Effector memory CD8-positive, alpha-beta T cell (primary cell): Measurements from ENCODE around the gene PARP9.
A peak's percentile ranks its signal among the peaks of the same experiment; 100 is the strongest.

Source experiments
- ATAC-seq: fragments of 150-1000 bp; cut with Tn5 transposase; replicated peaks from 2 replicates; pipeline ENCODE4 v1.10.0; 2021; ENCODE audit warnings: mild to moderate bottlenecking, moderate library complexity
- DNase-seq, 3 experiments: peaks; one replicate each; pipeline ENCODE4 v3.0.0; 2021
- H3K27ac Mint-ChIP-seq, 2 donors: one replicate each; pipeline ENCODE4 v1.8.0; 2022; ENCODE audit warnings: mild to moderate bottlenecking in 2 of 2, mixed read lengths in 2 of 2, moderate library complexity in 2 of 2
- H3K27me3 Mint-ChIP-seq, 2 donors: one replicate each; pipeline ENCODE4 v1.8.0; 2022; ENCODE audit warnings: mixed read lengths in 2 of 2
- H3K36me3 Mint-ChIP-seq: one replicate; pipeline ENCODE4 v1.8.0; 2022; ENCODE audit warnings: mild to moderate bottlenecking, moderate library complexity, mixed read lengths; ENCODE audit not compliant: insufficient read depth
- H3K4me1 Mint-ChIP-seq, 2 donors: one replicate each; pipeline ENCODE4 v1.8.0; 2022; ENCODE audit warnings: low read depth in 2 of 2, mixed read lengths in 2 of 2
- H3K4me3 Mint-ChIP-seq, 2 donors: one replicate each; pipeline ENCODE4 v1.8.0; 2022; ENCODE audit warnings: mild to moderate bottlenecking in 2 of 2, mixed read lengths in 2 of 2, moderate library complexity in 2 of 2
- H3K9me3 Mint-ChIP-seq, 2 donors: one replicate each; pipeline ENCODE4 v1.8.0; 2022; ENCODE audit warnings: mixed read lengths in 2 of 2

PARP9 gene

DNA sequence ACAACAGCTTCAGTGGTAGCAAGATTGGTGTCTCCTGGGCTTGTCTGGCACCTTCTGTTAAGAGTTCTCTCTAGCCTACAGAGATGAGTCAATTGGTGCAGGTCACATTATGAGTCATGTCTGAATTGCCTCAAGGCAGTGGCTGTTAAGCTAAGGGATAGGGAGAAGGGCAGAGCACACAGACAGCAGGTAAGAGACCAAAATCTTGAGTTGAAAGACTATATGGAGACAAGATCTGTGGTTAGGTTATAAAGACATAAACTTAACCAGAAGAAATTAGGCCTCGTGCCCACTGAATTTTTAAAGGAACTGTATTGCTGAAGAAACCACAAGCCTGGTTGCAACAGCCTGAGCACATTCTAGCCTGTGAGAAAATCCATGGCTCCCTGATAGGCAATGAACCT is 30.2 kb downstream of the PARP9 start:
- Mint-ChIP-seq H3K27me3 (no peaks in the 10 kb centered on the region), H3K9me3 (no peaks in the 10 kb centered on the region), H3K36me3 (peaks cover 56% of the 10 kb centered on the region), H3K4me1 (peaks cover under 1 to 3% of the 10 kb centered on the region in 2 donors), H3K4me3 (no peak overlapping the region), H3K27ac (peak overlapping the region in 1 of 2 donors; percentile 6)
- peak; percentile 50 for ATAC-seq
- DNase-seq: no peak

DNA sequence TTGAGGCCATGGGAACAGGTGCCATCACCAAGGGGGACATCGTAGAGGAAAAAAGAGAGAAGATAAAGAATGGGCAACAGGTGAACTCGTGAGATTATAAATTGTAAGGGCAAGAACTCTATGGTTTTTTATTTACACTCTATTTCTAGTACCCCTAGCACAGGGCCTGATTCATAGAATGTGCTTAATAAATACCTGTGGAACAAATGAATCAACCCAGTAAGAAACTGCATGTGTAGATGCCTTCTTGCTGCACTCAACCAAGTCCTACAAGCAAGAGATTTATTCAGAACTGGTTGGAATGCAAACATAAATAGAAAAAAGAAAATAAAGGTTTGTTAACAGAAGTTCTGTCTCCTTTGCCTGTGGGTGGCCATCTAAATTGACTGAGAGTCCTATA is 30.6 kb downstream of the PARP9 start:
- no peak overlapping the region for H3K4me3 Mint-ChIP-seq
- no peaks in the 10 kb centered on the region for H3K27me3 Mint-ChIP-seq
- no peak for ATAC-seq
- peak overlapping the region; percentile 3 to 6 for H3K27ac Mint-ChIP-seq
- no peak for DNase-seq
- no peaks in the 10 kb centered on the region for H3K9me3 Mint-ChIP-seq
- H3K36me3 Mint-ChIP-seq: peaks cover 56% of the 10 kb centered on the region
- peaks cover 0 to 3% of the 10 kb centered on the region in 2 donors for H3K4me1 Mint-ChIP-seq

DNA sequence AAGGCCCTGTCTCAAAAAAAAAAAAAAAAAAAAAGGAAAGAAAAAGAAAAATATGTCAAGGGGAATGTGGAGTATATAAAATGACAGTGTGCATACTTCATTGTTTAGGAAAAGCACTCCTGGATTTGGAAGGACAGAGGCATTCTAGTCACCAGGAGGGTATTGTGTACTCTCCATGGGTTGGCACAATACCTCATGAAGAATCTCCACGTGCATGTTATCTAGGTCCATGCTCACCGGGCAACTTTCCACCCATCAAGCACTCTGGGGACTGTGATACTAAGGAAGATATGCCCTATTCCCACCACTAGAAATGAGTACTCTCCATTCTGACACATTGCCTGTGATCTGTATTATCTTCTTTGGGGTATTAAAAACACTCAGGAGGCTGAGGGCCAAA is 33.9 kb downstream of the PARP9 start:
- DNase-seq: no peak
- Mint-ChIP-seq H3K4me3 (no peak overlapping the region), H3K36me3 (peaks cover 35% of the 10 kb centered on the region)

DNA sequence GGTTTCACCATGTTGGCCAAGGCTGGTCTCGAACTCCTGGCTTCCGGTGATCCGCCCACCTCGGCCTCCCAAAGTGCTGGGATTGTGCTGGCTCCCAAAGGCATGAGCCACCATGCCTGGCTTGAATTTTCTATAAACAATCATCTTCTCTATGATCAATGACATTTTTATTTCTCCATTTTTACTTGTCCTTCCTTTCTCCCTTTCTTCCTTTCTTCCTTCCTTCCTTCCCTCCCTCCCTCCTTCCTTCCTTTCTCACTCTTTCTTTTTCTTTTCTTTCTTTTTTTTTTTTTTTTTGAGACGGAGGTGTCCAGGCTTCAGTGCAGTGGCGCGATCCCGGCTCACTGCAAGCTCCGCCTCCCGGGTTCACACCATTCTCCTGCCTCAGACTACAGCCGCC is 40.8 kb downstream of the PARP9 start:
- H3K4me3 Mint-ChIP-seq: no peak overlapping the region

More for the DNA sequence above, 33.9 kb downstream of the PARP9 start:
- Mint-ChIP-seq H3K27me3 (no peaks in the 10 kb centered on the region), H3K4me1 (no peaks in the 10 kb centered on the region), H3K27ac (no peak overlapping the region), H3K9me3 (no peaks in the 10 kb centered on the region)
- no peak for ATAC-seq

DNA sequence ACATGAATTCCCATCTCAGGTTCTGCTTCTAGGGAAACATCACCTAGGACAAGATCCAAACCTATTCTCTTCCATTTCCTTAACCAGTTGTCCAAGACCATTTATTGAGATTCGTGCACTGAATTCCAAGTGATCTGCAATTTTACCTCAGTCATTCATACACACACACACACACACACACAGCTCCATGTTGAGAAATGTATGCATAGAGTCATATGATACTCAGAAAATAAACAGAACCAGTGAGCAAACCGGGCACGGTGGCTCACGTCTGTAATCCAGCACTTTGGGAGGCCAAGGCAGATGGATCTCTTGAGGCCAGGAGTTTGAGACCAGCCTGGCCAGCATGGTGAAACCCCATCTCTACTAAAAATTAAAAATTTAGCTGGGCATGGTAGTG is 43.2 kb downstream of the PARP9 start:
- Mint-ChIP-seq H3K4me3 (no peak overlapping the region), H3K4me1 (no peaks in the 10 kb centered on the region), H3K36me3 (no peaks in the 10 kb centered on the region), H3K27ac (no peak overlapping the region), H3K9me3 (no peaks in the 10 kb centered on the region), H3K27me3 (no peaks in the 10 kb centered on the region)
- DNase-seq: no peak
- no peak for ATAC-seq

More for the DNA sequence above, 40.8 kb downstream of the PARP9 start:
- DNase-seq: no peak
- Mint-ChIP-seq H3K27me3 (no peaks in the 10 kb centered on the region), H3K4me1 (no peaks in the 10 kb centered on the region), H3K27ac (no peak overlapping the region), H3K9me3 (no peaks in the 10 kb centered on the region), H3K36me3 (no peaks in the 10 kb centered on the region)
- ATAC-seq: no peak

DNA sequence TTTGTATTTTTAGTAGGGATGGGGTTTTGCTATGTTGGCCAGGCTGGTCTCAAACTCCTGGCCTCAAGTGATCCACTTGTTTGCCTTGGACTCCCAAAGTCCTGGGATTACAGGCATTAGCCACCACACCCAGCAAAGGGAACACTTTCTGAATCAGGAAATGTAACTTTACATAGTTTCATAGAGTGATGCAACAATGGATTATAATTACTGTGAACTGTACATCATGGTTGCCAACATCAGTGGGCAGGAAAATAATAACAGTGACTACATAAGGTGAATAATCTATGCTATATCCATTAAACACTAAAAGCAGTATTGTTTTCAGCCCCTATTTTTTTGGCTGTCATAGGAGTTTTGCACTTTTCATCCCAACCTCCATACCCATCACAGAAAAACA is 44.4 kb downstream of the PARP9 start:
- Mint-ChIP-seq H3K27ac (no peak overlapping the region), H3K4me1 (peaks cover 3 to 5% of the 10 kb centered on the region in 2 donors), H3K36me3 (peaks cover 6% of the 10 kb centered on the region), H3K9me3 (no peaks in the 10 kb centered on the region), H3K4me3 (no peak overlapping the region), H3K27me3 (no peaks in the 10 kb centered on the region)
- ATAC-seq (no peak), DNase-seq (no peak)

DNA sequence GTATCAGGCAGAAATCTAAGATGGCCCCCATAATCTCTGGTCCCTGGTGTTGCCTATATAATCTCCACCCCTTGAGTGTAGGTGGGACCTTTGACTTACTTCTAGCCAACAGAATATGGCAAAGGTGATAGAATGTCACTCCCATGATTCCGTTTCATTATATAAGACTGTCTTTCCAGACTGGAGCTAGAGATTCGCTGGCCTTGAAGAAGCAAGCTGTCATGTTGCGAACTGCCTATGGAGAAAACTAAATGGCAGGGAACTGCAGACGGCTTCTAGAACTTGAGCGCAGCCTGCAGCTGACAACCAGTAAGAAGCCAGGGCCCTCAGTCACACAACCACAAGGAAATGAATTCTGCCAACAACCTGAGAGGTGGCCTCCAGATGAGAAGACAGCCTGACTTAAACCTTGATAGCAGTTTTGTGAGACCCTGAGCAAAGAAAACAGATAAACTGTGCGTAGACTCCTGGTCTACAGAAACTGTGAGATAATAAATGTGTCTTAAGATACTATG is 47.2 kb downstream of the PARP9 start:
- DNase-seq: no peak
- Mint-ChIP-seq H3K27me3 (no peaks in the 10 kb centered on the region), H3K9me3 (no peaks in the 10 kb centered on the region), H3K36me3 (peaks cover 12% of the 10 kb centered on the region), H3K4me1 (peaks cover 12 to 18% of the 10 kb centered on the region in 2 donors), H3K4me3 (no peak overlapping the region), H3K27ac (no peak overlapping the region)
- no peak for ATAC-seq

DNA sequence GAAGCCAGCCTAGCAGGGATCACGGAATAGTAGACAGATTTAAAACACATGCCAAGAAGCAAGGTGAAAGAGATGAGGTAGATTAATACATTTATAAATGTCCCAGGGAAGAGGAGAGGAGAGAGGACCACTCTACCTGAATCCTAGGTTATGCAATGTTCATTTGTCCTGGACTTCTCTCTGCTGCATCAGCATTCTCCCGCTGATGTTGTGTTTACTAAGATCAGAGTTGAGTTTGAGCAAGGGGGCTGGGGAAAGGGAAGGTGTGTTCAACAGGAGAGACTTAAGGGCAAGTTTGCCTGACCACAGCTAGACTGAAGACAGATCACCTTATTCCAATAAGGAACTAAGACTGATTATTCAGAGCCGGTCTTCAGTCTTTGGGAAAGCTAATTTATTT is 48.2 kb downstream of the PARP9 start:
- no peak overlapping the region for H3K27ac Mint-ChIP-seq
- peaks cover 22 to 28% of the 10 kb centered on the region in 2 donors for H3K4me1 Mint-ChIP-seq
- no peaks in the 10 kb centered on the region for H3K27me3 Mint-ChIP-seq
- DNase-seq (no peak), ATAC-seq (no peak)
- no peak overlapping the region for H3K4me3 Mint-ChIP-seq
- no peaks in the 10 kb centered on the region for H3K9me3 Mint-ChIP-seq
- H3K36me3 Mint-ChIP-seq: peaks cover 12% of the 10 kb centered on the region

DNA sequence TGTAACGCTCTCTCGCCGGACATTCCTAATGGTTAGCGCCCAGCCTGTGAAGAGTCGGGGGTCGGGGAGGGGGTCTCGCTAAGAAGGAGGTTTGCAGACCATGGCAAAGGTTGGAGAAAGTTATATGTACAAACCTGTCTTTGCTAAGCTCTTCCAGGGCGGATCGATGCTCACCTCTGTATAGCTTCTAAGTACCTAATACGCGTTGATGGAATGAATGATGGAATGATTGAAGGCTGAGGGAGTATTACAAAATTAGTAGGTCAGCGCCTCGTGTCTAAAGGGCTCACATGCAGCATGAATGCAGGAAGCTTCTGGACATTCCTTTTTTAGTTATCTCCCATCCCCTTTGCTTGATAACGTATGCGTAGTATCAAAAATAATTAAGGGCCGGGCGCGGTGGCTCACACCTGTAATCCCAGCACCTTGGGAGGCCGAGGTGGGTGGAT is 49.1 kb downstream of the PARP9 start:
- peaks cover 27 to 36% of the 10 kb centered on the region in 2 donors for H3K4me1 Mint-ChIP-seq
- peak overlapping the region; percentile 51 to 92 for H3K27ac Mint-ChIP-seq
- peaks cover 12% of the 10 kb centered on the region for H3K36me3 Mint-ChIP-seq
- H3K4me3 Mint-ChIP-seq: peak overlapping the region; percentile 70 to 80
- H3K27me3 Mint-ChIP-seq: no peaks in the 10 kb centered on the region
- peaks cover 0 to under 1% of the 10 kb centered on the region in 2 donors for H3K9me3 Mint-ChIP-seq
- no peak for DNase-seq
- ATAC-seq: peak; percentile 1

DNA sequence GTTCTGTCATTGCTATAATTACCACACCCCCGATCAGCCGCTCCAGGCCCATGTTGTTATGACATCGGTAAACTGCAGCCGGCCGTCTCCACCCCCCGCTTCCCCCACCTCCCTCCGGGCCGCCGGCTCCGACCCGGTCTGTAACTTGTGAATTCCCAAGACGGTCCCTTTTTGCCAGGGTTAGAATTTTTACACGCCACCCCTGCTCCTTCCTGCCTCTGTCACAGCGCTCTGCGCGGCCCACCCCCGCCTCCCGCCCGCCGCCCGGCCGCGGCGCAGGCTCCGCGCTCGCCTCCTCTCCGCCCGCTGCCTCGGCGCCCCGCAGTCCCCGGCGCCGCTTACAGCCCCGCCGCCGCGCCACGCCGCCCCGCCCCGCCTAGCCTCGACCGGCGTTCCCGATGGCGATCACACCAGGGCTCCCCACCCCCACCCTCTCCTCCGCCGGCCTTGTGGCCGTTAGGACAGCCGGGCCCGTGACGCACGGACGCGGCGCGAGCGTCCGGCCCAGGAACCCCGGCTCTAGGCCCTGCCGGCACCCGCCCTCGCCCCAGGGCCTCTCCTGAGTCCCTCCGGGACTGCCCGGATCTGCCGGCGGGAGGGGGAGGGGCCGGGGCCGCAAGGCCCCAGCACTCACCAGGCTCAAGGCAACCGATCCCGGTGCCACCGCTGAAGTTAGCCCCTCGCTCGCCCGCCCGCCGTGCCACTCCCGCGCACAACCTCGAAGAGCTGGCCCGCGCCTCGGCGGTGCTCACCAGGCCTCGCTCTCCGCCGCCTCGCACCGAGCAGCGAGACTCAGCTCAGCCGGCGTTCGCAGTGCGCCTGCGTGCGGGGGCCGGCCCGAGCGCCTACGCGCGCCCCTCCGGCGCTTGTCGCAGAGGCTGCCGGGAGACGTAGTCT is 49.7 kb downstream of the PARP9 start, which contains the start of gene KPNA1:
Gene KPNA1, minus strand, starts transcription at position 817 of the 897 bp plus-strand sequence. CDS start 18,374 bp downstream, outside the sequence.
- Mint-ChIP-seq H3K9me3 (peaks cover 0 to 3% of the 10 kb centered on the region in 2 donors), H3K4me1 (peaks cover 31 to 42% of the 10 kb centered on the region in 2 donors), H3K27me3 (no peaks in the 10 kb centered on the region), H3K27ac (peak within 1 kb of the TSS; percentile 51 to 92), H3K4me3 (peak within 1 kb of the TSS; percentile 70 to 80), H3K36me3 (peaks cover 12% of the 10 kb centered on the region)
- DNase-seq (peak; percentile 81 to 85 (median 83)), ATAC-seq (peak; percentile 84)

DNA sequence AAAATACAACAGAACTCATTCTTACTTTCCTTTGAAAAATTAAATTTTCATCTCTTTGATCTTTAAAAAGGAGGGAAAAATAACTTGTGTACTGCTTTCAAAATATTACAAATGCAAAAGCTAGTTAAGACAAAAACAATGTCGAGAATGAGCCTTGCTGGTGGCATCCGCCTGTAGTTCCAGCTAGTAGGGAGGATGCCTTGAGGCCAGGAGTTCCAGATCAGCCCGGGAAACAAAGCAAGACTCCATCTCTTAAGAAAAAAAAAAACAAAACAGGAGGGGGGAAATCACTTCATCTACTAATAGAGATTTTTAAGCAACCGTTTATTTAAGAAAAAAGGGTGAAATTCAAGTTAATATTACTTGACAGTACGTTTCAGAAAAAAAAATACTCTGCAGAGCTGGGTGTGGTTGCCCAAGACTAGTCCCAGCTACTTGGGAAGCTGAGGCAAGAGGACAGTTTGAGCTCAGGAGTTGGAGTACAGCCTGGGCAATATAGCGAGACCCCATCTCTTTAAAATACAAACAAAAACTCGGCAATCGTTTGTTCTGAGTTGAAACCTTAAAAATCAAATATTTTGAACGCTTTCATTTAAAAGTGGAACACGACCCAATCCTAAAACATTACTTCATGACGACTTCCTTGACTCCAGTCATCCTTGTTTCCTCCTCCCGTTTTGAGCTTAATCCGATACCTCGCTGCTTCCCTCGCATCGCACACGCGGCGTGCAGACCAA is 50.5 kb downstream of the PARP9 start:
- Mint-ChIP-seq H3K27ac (peak overlapping the region; percentile 51 to 92), H3K27me3 (no peaks in the 10 kb centered on the region)

DNA sequence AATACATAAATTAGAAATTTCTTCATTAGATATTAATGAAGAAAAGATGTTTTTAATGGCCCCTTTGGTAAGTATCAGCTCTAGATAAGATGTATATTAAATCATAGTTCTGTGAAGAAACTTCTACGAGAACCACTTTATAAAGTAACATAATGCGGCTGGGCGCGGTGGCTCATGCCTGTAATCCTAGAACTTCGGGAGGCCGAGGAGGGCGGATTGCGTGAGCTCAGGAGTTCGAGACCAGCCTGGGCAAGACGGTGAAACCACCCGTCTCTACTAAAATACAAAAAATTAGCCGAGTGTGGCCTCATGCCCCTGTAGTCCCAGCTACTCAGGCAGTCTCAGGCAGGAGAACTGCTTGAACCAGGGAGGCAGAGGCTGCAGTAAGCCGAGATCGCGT is 51.8 kb downstream of the PARP9 start:
- H3K4me3 Mint-ChIP-seq: peak overlapping the region in 1 of 2 donors; percentile 34
- H3K36me3 Mint-ChIP-seq: peaks cover 12% of the 10 kb centered on the region
- ATAC-seq (no peak), DNase-seq (no peak)
- H3K27ac Mint-ChIP-seq: peak overlapping the region in 1 of 2 donors; percentile 60
- H3K4me1 Mint-ChIP-seq: peaks cover 42 to 61% of the 10 kb centered on the region in 2 donors
- peaks cover 0 to 3% of the 10 kb centered on the region in 2 donors for H3K9me3 Mint-ChIP-seq
- H3K27me3 Mint-ChIP-seq: no peaks in the 10 kb centered on the region

More for the DNA sequence above, 50.5 kb downstream of the PARP9 start:
- DNase-seq (no peak), ATAC-seq (no peak)
- Mint-ChIP-seq H3K4me1 (peaks cover 37 to 50% of the 10 kb centered on the region in 2 donors), H3K36me3 (peaks cover 12% of the 10 kb centered on the region), H3K4me3 (peak overlapping the region; percentile 70 to 80), H3K9me3 (peaks cover 0 to 3% of the 10 kb centered on the region in 2 donors)

DNA sequence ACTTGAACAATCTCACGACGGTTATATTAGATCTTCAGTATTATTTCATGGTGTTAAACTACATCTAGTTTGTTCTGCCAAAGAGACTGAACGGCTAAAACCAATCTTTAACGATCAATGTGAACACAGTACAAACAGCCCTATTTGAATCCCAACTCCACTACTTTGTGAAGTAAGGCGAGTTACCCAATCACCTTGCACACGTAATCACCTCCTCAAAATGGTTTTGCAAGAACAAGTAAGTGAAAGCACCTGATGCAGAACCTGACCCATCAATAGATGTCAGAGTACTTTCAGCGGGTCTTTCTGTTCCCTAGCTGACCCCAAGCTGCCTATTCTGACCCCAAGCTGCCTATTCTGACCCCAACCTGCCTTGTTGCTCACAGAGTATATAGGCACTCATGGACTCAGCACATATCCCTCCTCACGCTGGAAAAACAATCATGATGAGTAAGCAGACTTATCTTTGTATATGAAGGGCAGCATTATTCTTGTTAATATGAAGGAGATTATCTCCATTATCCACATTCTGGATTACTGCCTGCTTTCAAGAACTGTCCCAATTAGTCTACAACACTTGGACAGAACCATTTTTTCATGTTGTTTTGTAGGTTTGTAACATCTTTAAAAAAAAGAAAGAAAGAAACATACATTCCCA is 53.1 kb downstream of the PARP9 start:
- no peak overlapping the region for H3K27ac Mint-ChIP-seq
- peaks cover 0 to 3% of the 10 kb centered on the region in 2 donors for H3K9me3 Mint-ChIP-seq
- no peaks in the 10 kb centered on the region for H3K27me3 Mint-ChIP-seq
- peaks cover 12% of the 10 kb centered on the region for H3K36me3 Mint-ChIP-seq
- ATAC-seq: no peak
- H3K4me1 Mint-ChIP-seq: peaks cover 45 to 66% of the 10 kb centered on the region in 2 donors
- DNase-seq: no peak
- H3K4me3 Mint-ChIP-seq: peak overlapping the region in 1 of 2 donors; percentile 34
